ENCODE data around the gene SLCO2A1.

SLCO2A1 gene

DNA sequence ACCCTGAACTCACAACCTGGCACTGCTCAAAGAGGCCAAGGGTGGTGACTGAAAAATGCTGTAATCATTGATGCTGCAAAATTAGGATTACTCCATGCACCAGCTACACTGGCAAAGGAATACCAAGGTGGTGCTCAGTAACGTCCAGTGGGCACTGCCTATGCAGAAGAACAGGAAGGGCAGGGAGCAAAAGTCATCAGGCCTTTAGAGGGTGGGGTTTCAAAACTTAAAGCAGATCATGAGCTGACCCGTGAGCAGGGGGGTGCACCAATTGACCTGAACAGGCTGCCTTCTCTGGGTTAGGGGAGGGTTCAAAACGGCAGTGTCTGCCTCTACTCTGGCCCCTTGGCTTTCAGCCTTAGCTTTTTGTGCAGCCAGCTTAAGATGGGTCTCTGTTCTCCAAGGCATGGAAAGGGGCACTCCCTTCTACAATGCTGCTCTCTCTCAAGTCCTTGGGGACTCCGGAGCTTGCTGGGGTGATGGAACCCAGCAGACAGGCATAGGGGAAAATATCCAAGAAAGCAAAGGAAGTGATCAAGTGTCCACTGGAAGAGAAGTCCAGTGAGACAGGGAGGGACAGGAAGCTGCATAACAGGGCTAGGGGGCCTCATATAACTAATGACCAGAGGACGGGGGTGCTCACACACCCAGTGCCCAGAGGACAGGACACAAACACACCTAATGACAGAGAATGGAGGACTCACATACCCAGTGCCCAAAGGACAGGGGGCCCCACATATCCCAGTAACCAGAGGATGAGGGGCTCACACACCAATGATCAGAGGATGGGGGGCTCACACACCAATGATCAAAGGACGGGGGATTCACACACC is 145.5 kb downstream of the SLCO2A1 start:
- DNase-seq (ENCODE audit: low spot score): no peak

- no peak for DNase-seq (ENCODE audit: low spot score)
Observed at GRCh38 chr3:133883641-133884040, 146.1 kb downstream of the SLCO2A1 start.

DNA sequence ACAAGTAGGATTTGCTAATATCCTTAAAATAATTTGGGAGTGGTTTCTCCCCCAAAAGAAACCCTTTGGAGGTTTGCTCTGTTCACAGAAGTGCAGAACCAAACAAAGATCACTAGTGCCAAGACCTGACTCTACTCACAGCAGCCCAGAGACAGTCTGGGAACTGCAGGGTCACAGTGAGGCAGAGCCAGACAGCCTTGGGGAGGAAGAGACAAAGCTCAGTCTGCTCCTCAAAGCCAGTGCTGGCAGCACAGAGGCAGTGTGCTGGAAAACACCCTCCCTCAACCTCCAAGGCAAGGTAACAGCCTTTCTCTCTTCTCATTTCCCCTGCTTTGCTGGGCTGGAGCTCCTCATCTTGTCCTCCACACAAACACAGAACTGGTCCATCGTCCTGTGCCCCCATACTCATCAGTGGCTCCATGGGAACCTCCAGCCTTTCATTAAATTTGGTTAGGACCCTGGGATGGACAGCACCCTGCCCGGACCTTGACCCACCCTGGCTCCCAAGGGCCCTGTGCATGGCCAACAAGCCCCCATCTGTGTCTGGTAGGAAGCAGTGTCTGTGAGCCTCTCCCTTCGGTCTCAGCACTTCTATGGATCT is 146.6 kb downstream of the SLCO2A1 start:
- DNase-seq (ENCODE audit: low spot score): no peak

GRCh38 chr3:133881939-133882825 is 147.5 kb downstream of the SLCO2A1 start:
- no peak for DNase-seq (ENCODE audit: low spot score)

DNA sequence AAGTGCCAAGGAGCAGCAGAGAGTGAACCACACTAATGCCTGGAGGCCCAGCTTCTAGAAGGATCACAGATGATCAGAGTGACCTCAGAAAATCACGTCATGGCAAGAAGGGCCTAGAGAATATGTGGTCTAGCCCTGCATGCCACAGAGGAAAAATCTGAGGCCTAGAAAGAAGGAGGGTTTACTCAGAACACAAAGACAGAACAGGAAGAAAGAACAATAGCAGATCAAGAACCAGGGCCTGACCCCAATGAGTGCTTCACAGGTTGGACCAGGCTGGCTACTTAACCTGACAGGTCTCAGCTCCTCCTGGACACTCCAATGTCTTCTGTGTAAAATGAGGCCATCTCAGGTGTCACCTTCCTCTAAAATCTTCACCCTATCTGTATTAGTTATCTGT is 148.2 kb downstream of the SLCO2A1 start:
- no peak for DNase-seq (ENCODE audit: low spot score)

GRCh38 chr3:133880886-133881455 is 148.8 kb downstream of the SLCO2A1 start:
- no peak for DNase-seq (ENCODE audit: low spot score)

DNA sequence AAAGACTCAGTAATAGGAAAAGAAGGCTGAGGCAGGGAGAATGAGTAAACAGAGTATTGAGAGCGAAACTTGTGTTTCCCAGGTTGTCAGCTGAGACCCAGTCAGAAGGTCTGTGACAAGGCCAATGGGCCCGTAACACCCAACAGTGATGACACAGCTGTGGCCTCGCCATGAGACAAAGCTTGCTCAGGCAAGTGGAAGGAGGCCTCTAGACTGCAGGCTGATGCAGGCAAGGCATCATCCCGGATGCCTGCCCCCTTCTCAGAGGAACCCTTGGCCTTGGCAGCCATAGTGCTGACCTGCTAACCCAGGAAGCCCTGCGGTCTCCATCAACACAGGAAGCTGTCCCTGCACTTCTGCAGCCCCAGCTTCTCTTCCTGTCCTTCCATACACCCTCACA is 149.4 kb downstream of the SLCO2A1 start:
- no peak for DNase-seq (ENCODE audit: low spot score)

DNA sequence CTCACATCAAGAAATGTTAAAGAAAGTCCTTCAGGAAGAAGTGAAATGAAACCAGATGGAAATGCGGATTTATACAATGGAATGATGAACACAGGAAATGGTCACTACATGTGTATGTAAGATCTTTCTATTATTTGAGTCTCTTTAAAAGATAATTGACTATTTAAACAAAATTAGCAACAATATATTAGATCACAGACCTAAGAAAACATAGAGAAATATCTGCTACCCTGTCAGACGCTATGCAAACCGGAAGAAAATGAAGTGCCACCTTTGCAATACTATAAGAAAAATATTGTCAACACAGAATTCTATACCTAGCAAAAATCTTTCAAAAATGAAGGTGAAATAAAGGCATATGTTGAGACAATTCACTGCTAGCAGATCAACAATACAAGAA is 151.2 kb downstream of the SLCO2A1 start:
- DNase-seq (ENCODE audit: low spot score): no peak
